ENCODE results near the gene TSTD2. TPM values are rescaled to one million over a fixed set of nuclear protein-coding genes. Genes with fewer than 3 reads are reported as not detected.

The TSTD2 gene
- total and polyA plus RNA-seq, 2 donors from 2014 or later: 9.0 to 23.4 TPM

GRCh38 chr9:97564291-97565175, 68.6 kb downstream of the TSTD2 start:
- FAIRE-seq (no peak), DNase-seq (peak in 2 of 5 donors; percentile 12 to 28)

GRCh38 chr9:97563458-97564135, 69.6 kb downstream of the TSTD2 start:
- DNase-seq: peak in 1 of 5 donors; percentile 18
- no peak for FAIRE-seq
- H3K9me3 ChIP-seq (ENCODE audit: control insufficient read depth in 2 of 3, insufficient read depth in 1 of 3, low read length in 3 of 3): no peaks in the 10 kb centered on the region
- H3K27me3 ChIP-seq (ENCODE audit: control insufficient read depth, insufficient read depth, low read length): no peaks in the 10 kb centered on the region
- no peak overlapping the region for H3K9ac ChIP-seq (ENCODE audit: low read length in 3 of 3)
- peak overlapping the region; percentile 4 to 8 for H3K27ac ChIP-seq (ENCODE audit: low read depth in 2 of 2, low read length in 2 of 2)
- no peaks in the 10 kb centered on the region for H3K36me3 ChIP-seq (ENCODE audit: control insufficient read depth in 2 of 3, insufficient read depth in 3 of 3, low read length in 3 of 3)
- intact Hi-C loops (cut with DNase I): no loop called here
- H3K4me1 ChIP-seq (ENCODE audit: control insufficient read depth in 2 of 3, insufficient read depth in 2 of 3, low read depth in 1 of 3, low read length in 3 of 3): peaks cover 0 to 3% (median 0%) of the 10 kb centered on the region in 3 donors
- no peak overlapping the region for H3K4me3 ChIP-seq (ENCODE audit: low read length in 3 of 3)
- no peak for TF ChIP-seq CTCF (IDR thresholded peaks at IDR 0.05; ENCODE audit: borderline replicate concordance, extremely low read depth, insufficient read depth)

More at GRCh38 chr9:97564291-97565175, 68.6 kb downstream of the TSTD2 start:
- no peak overlapping the region for H3K9ac ChIP-seq (ENCODE audit: low read length in 3 of 3)
- H3K27ac ChIP-seq (ENCODE audit: low read depth in 2 of 2, low read length in 2 of 2): peak overlapping the region; percentile 4 to 32
- no peak for TF ChIP-seq CTCF (IDR thresholded peaks at IDR 0.05; ENCODE audit: borderline replicate concordance, extremely low read depth, insufficient read depth)
- H3K4me1 ChIP-seq (ENCODE audit: control insufficient read depth in 2 of 3, insufficient read depth in 2 of 3, low read depth in 1 of 3, low read length in 3 of 3): peaks cover 0 to 3% (median 0%) of the 10 kb centered on the region in 3 donors
- H3K9me3 ChIP-seq (ENCODE audit: control insufficient read depth in 2 of 3, insufficient read depth in 1 of 3, low read length in 3 of 3): no peaks in the 10 kb centered on the region
- intact Hi-C loops (cut with DNase I): no loop called here
- no peak overlapping the region for H3K4me3 ChIP-seq (ENCODE audit: low read length in 3 of 3)
- H3K27me3 ChIP-seq (ENCODE audit: control insufficient read depth, insufficient read depth, low read length): no peaks in the 10 kb centered on the region
- no peaks in the 10 kb centered on the region for H3K36me3 ChIP-seq (ENCODE audit: control insufficient read depth in 2 of 3, insufficient read depth in 3 of 3, low read length in 3 of 3)

- H3K9ac ChIP-seq (ENCODE audit: low read length in 3 of 3): no peak overlapping the region
- no peaks in the 10 kb centered on the region for H3K27me3 ChIP-seq (ENCODE audit: control insufficient read depth, insufficient read depth, low read length)
- FAIRE-seq (no peak), DNase-seq (peak in 1 of 5 donors; percentile 11)
- peaks cover 0 to 3% (median 0%) of the 10 kb centered on the region in 3 donors for H3K4me1 ChIP-seq (ENCODE audit: control insufficient read depth in 2 of 3, insufficient read depth in 2 of 3, low read depth in 1 of 3, low read length in 3 of 3)
- no peaks in the 10 kb centered on the region for H3K9me3 ChIP-seq (ENCODE audit: control insufficient read depth in 2 of 3, insufficient read depth in 1 of 3, low read length in 3 of 3)
- intact Hi-C loops (cut with DNase I): no loop called here
- H3K27ac ChIP-seq (ENCODE audit: low read depth in 2 of 2, low read length in 2 of 2): no peak overlapping the region
- TF ChIP-seq CTCF (IDR thresholded peaks at IDR 0.05; ENCODE audit: borderline replicate concordance, extremely low read depth, insufficient read depth): no peak
- no peak overlapping the region for H3K4me3 ChIP-seq (ENCODE audit: low read length in 3 of 3)
- no peaks in the 10 kb centered on the region for H3K36me3 ChIP-seq (ENCODE audit: control insufficient read depth in 2 of 3, insufficient read depth in 3 of 3, low read length in 3 of 3)
These were observed 70.6 kb downstream of the TSTD2 start for GRCh38 chr9:97562542-97562941.
